Measurements from ENCODE around the gene ZNF548. TPM values are rescaled to one million over a fixed set of nuclear protein-coding genes. Genes with fewer than 3 reads are reported as not detected.

ZNF548 gene
- total and polyA plus RNA-seq, 2 donors (not counting 1 experiment from before 2014, with no cell fraction given): 52.5 to 83.8 TPM

GRCh38 chr19:57355916-57356315 is 33.7 kb upstream of the ZNF548 start:
- WGBS (ENCODE audit: insufficient coverage): 100% methylated on average over 1 of the region's 4 CpGs
- no peak overlapping the region for H3K4me3 Mint-ChIP-seq

GRCh38 chr19:57357406-57357805 is 32.2 kb upstream of the ZNF548 start:
- peaks cover 14% of the 10 kb centered on the region for H3K4me1 Mint-ChIP-seq
- peaks cover 24 to 49% of the 10 kb centered on the region in 2 experiments for H3K36me3 ChIP-seq (replicated peaks in 1 of 2; ENCODE audit: control extremely low read depth in 1 of 2, control insufficient read depth in 1 of 2, extremely low read depth in 1 of 2, insufficient read depth in 2 of 2, low read length in 1 of 2)
- no peak for DNase-seq
- WGBS (ENCODE audit: insufficient coverage): 100% methylated on average over 3 of the region's 5 CpGs
- no peak overlapping the region for H3K27ac ChIP-seq (ENCODE audit: low read length in 2 of 2)
- no peak overlapping the region for H3K4me2 ChIP-seq (replicated peaks; ENCODE audit: low read depth, low read length, poor library complexity, severe bottlenecking)
- H3K4me3 Mint-ChIP-seq: no peak overlapping the region
- ChIA-PET CTCF (no interaction called here), POLR2A (interaction anchor here (0.6 kb wide), 1 partner anchor 38 kb away, joined by 4 read pairs; the partner anchor contains the start of gene ZNF543)
- H4K20me1 ChIP-seq (ENCODE audit: control insufficient read depth, insufficient read depth, low read length, poor library complexity, severe bottlenecking): no peaks in the 10 kb centered on the region
- peaks cover 3% of the 10 kb centered on the region for H3K9me3 Mint-ChIP-seq (ENCODE audit: insufficient read depth)
- no peak overlapping the region for H2AFZ ChIP-seq (ENCODE audit: insufficient read depth, low read depth, low read length, poor library complexity, severe bottlenecking)
- H3K27me3 Mint-ChIP-seq: no peaks in the 10 kb centered on the region
- no peak for ATAC-seq (ENCODE audit: low read depth)
- H3K9ac ChIP-seq (ENCODE audit: low read length): no peak overlapping the region
- H3K4me3 ChIP-seq (ENCODE audit: control extremely low read depth in 1 of 5, extremely low read depth in 1 of 5, insufficient read depth in 1 of 5, low read depth in 2 of 5, low read length in 4 of 5): no peak overlapping the region
- H3K27me3 ChIP-seq (replicated peaks in 1 of 4; ENCODE audit: control extremely low read depth in 1 of 4, control insufficient read depth in 3 of 4, insufficient read depth in 4 of 4, low read length in 3 of 4): no peaks in the 10 kb centered on the region
- H3K4me1 ChIP-seq (ENCODE audit: control insufficient read depth in 2 of 2, insufficient read depth in 2 of 2, low read length in 2 of 2): peaks cover 2 to 5% of the 10 kb centered on the region in 2 donors
- TF ChIP-seq CTCF (IDR thresholded peaks at IDR 0.05): no peak
- no peak for TF ChIP-seq EZH2 (IDR thresholded peaks at IDR 0.05; ENCODE audit: borderline replicate concordance, insufficient read depth, low read depth, low read length, poor library complexity, severe bottlenecking)
- H3K9me3 ChIP-seq (ENCODE audit: control extremely low read depth in 1 of 3, control insufficient read depth in 2 of 3, insufficient read depth in 1 of 3, low read length in 2 of 3): peaks cover 1 to 27% (median 7%) of the 10 kb centered on the region in 3 donors
- intact Hi-C loops (cut with micrococcal nuclease): no loop called here
- peaks cover 18% of the 10 kb centered on the region for H3K79me2 ChIP-seq (ENCODE audit: control insufficient read depth, insufficient read depth, low read length)
- H3K27ac Mint-ChIP-seq: no peak overlapping the region

More at GRCh38 chr19:57355916-57356315, 33.7 kb upstream of the ZNF548 start:
- Histone ChIP-seq H3K9ac (ENCODE audit: low read length) (no peak overlapping the region), H3K4me2 (replicated peaks; ENCODE audit: low read depth, low read length, poor library complexity, severe bottlenecking) (no peak overlapping the region), H3K9me3 (ENCODE audit: control extremely low read depth in 1 of 3, control insufficient read depth in 2 of 3, insufficient read depth in 1 of 3, low read length in 2 of 3) (peaks cover 1 to 27% (median 7%) of the 10 kb centered on the region in 3 donors), H3K27me3 (replicated peaks in 1 of 4; ENCODE audit: control extremely low read depth in 1 of 4, control insufficient read depth in 3 of 4, insufficient read depth in 4 of 4, low read length in 3 of 4) (no peaks in the 10 kb centered on the region), H4K20me1 (ENCODE audit: control insufficient read depth, insufficient read depth, low read length, poor library complexity, severe bottlenecking) (no peaks in the 10 kb centered on the region), H2AFZ (ENCODE audit: insufficient read depth, low read depth, low read length, poor library complexity, severe bottlenecking) (no peak overlapping the region), H3K27ac (ENCODE audit: low read length in 2 of 2) (no peak overlapping the region), H3K4me3 (ENCODE audit: control extremely low read depth in 1 of 5, extremely low read depth in 1 of 5, insufficient read depth in 1 of 5, low read depth in 2 of 5, low read length in 4 of 5) (no peak overlapping the region), H3K4me1 (ENCODE audit: control insufficient read depth in 2 of 2, insufficient read depth in 2 of 2, low read length in 2 of 2) (peaks cover 13 to 15% of the 10 kb centered on the region in 2 donors), H3K36me3 (replicated peaks in 1 of 2; ENCODE audit: control extremely low read depth in 1 of 2, control insufficient read depth in 1 of 2, extremely low read depth in 1 of 2, insufficient read depth in 2 of 2, low read length in 1 of 2) (peaks cover 24 to 49% of the 10 kb centered on the region in 2 experiments), H3K79me2 (ENCODE audit: control insufficient read depth, insufficient read depth, low read length) (peaks cover 31% of the 10 kb centered on the region)
- no peak overlapping the region for H3K27ac Mint-ChIP-seq
- peaks cover 5% of the 10 kb centered on the region for H3K9me3 Mint-ChIP-seq (ENCODE audit: insufficient read depth)
- ChIA-PET POLR2A (no interaction called here), CTCF (no interaction called here)
- TF ChIP-seq EZH2 (IDR thresholded peaks at IDR 0.05; ENCODE audit: borderline replicate concordance, insufficient read depth, low read depth, low read length, poor library complexity, severe bottlenecking) (no peak), CTCF (IDR thresholded peaks at IDR 0.05) (no peak)
- peaks cover 27% of the 10 kb centered on the region for H3K4me1 Mint-ChIP-seq
- no peaks in the 10 kb centered on the region for H3K27me3 Mint-ChIP-seq
- ATAC-seq (ENCODE audit: low read depth) (no peak), DNase-seq (no peak)
- intact Hi-C loops (cut with micrococcal nuclease): no loop called here

Measured in B cell (primary cell).